ENCODE measurements around the gene OR11H6.
"Not testable (repeated sequence)": the region's sequence is repeated elsewhere in the genome, so short reads cannot be mapped to it uniquely, and the experiment has no call there.

Gene OR11H6, protein sequence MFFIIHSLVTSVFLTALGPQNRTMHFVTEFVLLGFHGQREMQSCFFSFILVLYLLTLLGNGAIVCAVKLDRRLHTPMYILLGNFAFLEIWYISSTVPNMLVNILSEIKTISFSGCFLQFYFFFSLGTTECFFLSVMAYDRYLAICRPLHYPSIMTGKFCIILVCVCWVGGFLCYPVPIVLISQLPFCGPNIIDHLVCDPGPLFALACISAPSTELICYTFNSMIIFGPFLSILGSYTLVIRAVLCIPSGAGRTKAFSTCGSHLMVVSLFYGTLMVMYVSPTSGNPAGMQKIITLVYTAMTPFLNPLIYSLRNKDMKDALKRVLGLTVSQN

GRCh38 chr14:20223410-20223809 is at the start of gene OR11H6:
Gene OR11H6 (plus strand): TSS chr14:20223710. CDS start chr14:20223710, 0 bp downstream.
- DNase-seq (ENCODE audit: low read depth) = no peak

DNA sequence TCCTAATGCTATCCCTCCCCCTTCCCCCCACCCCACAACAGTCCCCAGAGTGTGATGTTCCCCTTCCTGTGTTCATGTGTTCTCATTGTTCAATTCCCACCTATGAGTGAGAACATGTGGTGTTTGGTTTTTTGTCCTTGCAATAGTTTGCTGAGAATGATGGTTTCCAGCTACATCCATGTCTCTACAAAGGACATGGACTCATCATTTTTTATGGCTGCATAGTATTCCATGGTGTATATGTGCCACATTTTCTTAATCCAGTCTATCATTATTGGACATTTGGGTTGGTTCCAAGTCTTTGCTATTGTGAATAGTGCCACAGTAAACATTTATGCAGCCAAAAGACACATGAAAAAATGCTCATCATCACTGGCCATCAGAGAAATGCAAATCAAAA is 49.3 kb upstream of the OR11H6 start:
- not testable (repeated sequence) for DNase-seq (ENCODE audit: low read depth)

- no peak for DNase-seq (ENCODE audit: low read depth)
Measured at GRCh38 chr14:20176330-20176729, 47.2 kb upstream of the OR11H6 start.

DNA sequence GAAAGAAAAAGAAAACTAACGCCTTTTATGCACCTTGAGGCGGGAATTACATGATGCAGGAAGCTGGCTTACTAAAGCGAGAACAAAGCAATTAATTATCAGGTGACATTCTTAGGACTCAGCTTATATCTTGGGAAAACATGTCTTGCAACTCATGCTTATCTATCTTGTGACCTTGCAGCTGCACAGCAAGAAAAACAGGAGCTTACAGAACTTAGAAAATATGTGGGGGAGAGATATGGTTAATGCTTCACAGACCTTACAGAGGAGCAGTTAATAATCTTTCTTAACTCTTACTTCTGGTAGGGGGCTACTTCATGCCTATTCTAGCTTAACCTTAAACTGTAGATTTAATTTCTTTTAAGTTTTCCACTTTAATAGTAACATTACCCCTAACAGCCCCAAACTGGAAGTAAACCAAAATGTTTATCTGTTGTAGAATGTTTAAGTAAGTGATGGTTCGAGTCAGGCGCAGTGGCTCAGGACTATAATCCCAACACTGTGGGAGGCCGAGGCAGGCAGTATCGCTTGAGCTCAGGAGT is 46.0 kb upstream of the OR11H6 start:
- DNase-seq (ENCODE audit: low read depth) = no peak

GRCh38 chr14:20179218-20179617 is 44.3 kb upstream of the OR11H6 start:
- DNase-seq (ENCODE audit: low read depth) = no peak

GRCh38 chr14:20179880-20180279 is 43.6 kb upstream of the OR11H6 start:
- no peak for DNase-seq (ENCODE audit: low read depth)

GRCh38 chr14:20180486-20180885 is 43.0 kb upstream of the OR11H6 start:
- no peak for DNase-seq (ENCODE audit: low read depth)

DNA sequence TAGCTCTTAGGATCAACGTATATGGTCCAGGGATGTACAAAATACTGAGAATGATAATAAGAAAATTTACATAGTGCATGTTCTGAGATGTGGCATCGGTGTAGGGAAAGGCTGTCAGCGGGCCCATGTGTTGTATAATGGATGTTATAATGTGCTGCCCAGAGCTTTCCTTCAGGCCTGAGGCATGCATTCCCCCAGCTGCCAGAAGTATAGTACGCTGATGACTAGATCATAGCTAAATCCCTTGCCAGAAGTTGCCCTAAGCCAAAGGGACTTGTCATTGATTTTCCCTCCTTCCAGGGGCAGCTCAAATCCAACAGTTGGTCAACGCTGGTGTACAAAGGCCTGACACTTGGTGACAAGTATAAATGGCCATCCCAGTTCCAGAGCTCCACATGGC is 39.3 kb upstream of the OR11H6 start:
- DNase-seq (ENCODE audit: low read depth) = no peak

- no peak for DNase-seq (ENCODE audit: low read depth)
Measured at GRCh38 chr14:20190596-20190995, 32.9 kb upstream of the OR11H6 start, which contains the start of gene OR11G2. Gene OR11G2 (plus strand): TSS chr14:20190896. CDS start chr14:20197438, 6,542 bp downstream.

DNA sequence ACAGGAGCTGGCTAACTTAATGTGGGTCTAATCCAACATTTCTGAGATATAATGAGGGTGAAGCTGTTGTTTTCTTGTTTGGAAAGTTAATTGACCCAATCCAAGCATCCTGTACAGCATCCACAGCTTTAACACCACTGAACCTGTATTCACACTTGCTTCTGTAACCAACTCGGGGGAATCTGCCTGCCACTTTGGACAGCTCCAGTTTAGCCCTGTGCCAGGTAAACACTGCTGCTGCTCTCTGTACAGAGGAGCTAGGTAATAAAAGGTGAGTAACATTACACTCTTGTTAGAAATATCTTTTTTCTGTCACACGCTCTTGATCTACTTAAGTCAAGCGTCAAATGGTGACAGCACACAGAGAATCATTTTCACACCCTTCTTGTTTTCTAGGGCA is 32.1 kb upstream of the OR11H6 start:
- DNase-seq (ENCODE audit: low read depth) = no peak

DNA sequence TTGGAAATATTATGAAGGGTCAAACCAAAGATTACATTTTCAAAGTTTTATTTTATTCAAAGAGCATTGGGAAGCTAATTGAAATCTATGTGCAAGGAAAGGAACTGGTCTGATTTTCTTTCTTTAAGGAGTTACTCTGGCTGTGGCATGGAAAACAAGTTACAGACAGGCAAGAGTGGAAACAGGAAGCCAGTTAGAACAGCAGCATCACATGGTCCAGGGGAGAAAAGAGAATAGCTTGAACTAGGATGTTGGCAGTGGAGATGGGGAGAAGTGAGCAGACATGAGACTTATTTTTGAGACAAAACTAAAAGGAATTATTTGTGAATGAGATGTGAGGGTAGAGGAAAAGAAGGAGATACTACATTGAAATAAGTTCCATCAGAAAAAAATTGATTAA is 29.4 kb upstream of the OR11H6 start:
- no peak for DNase-seq (ENCODE audit: low read depth)

DNA sequence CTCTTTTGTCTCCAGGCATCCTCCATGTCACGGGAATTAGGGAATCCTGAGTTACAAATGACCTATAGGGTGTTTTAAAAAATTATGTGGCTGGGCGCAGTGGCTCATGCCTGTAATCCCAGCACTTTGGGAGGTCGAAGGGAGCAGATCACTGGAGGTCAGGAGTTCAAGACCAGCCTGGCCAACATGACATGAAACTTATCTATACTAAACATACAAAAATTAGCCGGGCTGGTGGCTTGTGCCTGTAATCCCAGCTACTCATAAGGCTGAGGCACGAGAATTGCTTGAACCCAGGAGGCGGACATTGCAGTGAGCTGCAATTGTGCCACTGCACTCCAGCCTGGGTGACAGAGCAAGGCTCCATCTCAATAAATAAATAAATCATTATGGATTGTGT is 28.3 kb upstream of the OR11H6 start:
- not testable (repeated sequence) for DNase-seq (ENCODE audit: low read depth)

GRCh38 chr14:20195911-20196310 is 27.6 kb upstream of the OR11H6 start:
- no peak for DNase-seq (ENCODE audit: low read depth)

DNA sequence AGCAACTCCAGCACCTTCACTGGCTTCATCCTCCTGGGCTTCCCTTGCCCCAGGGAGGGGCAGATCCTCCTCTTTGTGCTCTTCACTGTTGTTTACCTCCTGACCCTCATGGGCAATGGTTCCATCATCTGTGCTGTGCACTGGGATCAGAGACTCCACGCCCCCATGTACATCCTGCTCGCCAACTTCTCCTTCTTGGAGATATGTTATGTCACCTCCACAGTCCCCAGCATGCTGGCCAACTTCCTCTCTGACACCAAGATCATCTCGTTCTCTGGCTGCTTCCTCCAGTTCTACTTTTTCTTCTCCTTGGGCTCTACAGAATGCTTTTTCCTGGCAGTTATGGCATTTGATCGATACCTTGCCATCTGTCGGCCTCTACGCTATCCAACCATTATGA is 26.1 kb upstream of the OR11H6 start:
- no peak for DNase-seq (ENCODE audit: low read depth)

DNA sequence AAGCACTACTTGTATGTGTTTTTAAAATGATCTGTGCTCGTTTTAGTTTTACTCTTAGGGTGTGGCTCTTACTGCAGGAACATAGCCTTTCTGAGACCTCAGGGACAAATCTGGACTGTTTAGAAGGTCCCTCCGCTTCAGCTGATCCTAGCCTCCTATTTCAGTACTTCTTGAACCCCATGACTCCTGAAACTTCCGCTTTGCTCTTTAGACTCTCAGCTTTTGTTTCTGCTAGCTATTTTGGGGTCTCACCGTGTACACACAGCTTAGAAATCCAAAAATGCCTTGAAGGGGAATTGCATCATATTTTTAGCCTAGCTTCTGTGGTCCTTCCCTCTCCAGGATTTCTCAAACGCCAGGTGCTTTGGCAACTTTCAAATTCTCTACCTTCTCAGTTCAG is 24.5 kb upstream of the OR11H6 start:
- DNase-seq (ENCODE audit: low read depth) = no peak

- no peak for DNase-seq (ENCODE audit: low read depth)
Measured at GRCh38 chr14:20204721-20205120, 18.8 kb upstream of the OR11H6 start.

DNA sequence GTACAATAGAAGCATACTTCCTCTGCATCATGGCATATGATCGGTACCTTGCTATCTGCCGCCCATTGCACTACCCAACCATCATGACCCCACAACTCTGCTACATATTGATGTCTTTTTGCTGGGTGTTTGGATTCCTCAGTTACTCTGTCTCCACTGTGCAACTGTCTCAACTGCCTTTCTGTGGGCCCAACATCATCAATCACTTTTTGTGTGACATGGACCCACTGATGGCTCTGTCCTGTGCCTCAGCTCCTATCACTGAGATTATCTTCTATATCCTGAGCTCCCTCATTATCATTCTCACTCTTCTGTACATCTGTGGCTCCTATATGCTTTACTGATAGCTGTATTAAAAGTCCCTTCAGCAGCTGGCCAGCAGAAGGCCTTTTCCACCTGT is 13.9 kb upstream of the OR11H6 start:
- DNase-seq (ENCODE audit: low read depth) = no peak

DNA sequence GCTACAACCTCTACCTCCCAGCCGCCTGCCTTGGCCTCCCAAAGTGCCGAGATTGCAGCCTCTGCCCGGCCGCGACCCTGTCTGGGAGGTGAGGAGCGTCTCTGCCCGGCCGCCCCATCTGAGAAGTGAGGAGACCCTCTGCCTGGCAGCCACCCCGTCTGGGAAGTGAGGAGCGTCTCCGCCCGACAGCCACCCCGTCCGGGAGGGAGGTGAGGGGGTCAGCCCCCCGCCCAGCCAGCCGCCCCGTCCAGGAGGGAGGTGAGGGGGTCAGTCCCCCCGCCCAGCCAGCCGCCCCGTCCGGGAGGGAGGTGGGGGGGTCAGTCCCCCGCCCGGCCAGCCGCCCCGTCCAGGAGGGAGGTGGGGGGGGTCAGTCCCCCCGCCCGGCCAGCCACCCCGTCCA is 11.1 kb upstream of the OR11H6 start:
- not testable (repeated sequence) for DNase-seq (ENCODE audit: low read depth)

DNA sequence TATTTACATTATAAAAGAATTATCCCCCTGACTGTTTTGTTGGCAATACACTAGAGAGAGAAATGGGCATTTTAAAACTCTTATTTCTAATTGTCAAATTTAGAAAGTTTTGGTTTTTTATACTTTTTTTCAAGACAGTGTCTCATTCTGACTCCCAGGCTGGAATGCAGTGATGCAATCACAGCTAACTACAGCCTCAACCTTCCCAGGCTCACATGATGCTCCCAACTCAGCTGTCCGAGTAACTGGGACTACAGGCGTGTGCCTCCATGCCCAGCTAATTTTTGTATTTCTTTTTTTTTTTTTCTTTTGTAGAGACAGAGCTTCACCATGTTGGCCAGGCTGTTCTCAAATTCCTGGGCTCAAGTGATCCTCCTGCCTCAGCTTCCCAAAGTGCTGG is 8.3 kb upstream of the OR11H6 start:
- no peak for DNase-seq (ENCODE audit: low read depth)

GRCh38 chr14:20219033-20219432 is 4.5 kb upstream of the OR11H6 start:
- no peak for DNase-seq (ENCODE audit: low read depth)

DNA sequence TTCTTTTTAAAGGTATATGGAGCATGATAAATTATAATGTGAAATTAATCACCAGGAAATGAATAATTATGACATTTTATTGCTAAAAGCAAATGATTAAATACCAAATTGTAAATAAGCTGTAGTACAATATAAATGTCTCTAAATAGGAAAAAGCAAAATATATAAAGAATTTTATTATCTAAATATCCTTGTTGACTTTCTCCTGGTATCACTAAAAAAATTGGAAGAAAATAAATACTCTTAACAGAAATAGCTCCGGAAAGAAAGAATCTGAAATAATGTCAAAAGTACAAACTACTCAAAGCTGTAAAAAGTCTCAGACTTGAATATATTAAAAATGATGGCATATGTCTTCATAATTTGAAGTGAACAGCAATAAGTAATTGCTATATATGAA is 5.2 kb downstream of the OR11H6 start, which contains the start of gene OR11H7:
TSS of gene OR11H7 (plus strand) at position 301 of the 400 bp plus-strand sequence.
- DNase-seq (ENCODE audit: low read depth) = no peak

DNA sequence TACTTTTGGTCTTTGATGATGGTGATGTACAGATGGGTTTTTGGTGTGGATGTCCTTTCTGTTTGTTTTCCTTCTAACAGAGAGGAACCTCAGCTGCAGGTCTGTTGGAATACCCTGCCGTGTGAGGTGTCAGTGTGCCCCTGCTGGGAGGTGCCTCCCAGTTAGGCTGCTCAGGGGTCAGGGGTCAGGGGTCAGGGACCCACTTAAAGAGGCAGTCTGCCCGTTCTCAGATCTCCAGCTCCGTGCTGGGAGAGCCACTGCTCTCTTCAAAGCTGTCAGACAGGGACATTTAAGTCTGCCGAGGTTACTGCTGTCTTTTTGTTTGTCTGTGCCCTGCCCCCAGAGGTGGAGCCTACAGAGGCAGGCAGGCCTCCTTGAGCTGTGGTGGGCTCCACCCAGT is 11.9 kb downstream of the OR11H6 start:
- not testable (repeated sequence) for DNase-seq (ENCODE audit: low read depth)

GRCh38 chr14:20247646-20248246 is 24.2 kb downstream of the OR11H6 start:
- DNase-seq (ENCODE audit: low read depth) = no peak

Measured in stimulated activated CD8-positive, alpha-beta memory T cell treated with anti-CD3 and anti-CD28 coated beads, Interleukin-7, amount 100 ng/mL, for 24 hours (primary cell).